HG03575 (cell line): ENCODE data around the gene PRKAR2B.
A peak's percentile ranks its signal among the peaks of the same experiment; 100 is the strongest.

Experiments
- ATAC-seq: cut with Tn5 transposase; IDR thresholded peaks from one replicate; pipeline ENCODE4 v1.9.1; 2021; ENCODE audit not compliant: unreplicated experiment, insufficient number of reproducible peaks, low FRiP score; ENCODE audit errors: extremely low read depth

PRKAR2B gene

GRCh38 chr7:107168233-107169119, 124.0 kb downstream of the PRKAR2B start, which contains the start of gene HBP1:
Gene HBP1, plus strand, starts transcription at chr7:107169003. Its CDS starts 10,891 bp downstream, at chr7:107179894.
- ATAC-seq = peak; percentile 87

GRCh38 chr7:107169120-107170050, 124.9 kb downstream of the PRKAR2B start:
- no peak for ATAC-seq

- no peak for ATAC-seq
These were observed 125.8 kb downstream of the PRKAR2B start for GRCh38 chr7:107170051-107170915.

- no peak for ATAC-seq
These were observed 127.0 kb downstream of the PRKAR2B start for GRCh38 chr7:107171496-107171895.

- no peak for ATAC-seq
These were observed 127.9 kb downstream of the PRKAR2B start for GRCh38 chr7:107172276-107173032.

GRCh38 chr7:107173191-107173590, 128.7 kb downstream of the PRKAR2B start:
- no peak for ATAC-seq

GRCh38 chr7:107173691-107174406, 129.3 kb downstream of the PRKAR2B start:
- ATAC-seq = peak; percentile 50

- ATAC-seq = no peak
These were observed 135.0 kb downstream of the PRKAR2B start for GRCh38 chr7:107179326-107180164.

- ATAC-seq = no peak
These were observed 135.9 kb downstream of the PRKAR2B start for GRCh38 chr7:107180378-107180777.

GRCh38 chr7:107181172-107181571, 136.7 kb downstream of the PRKAR2B start:
- no peak for ATAC-seq

GRCh38 chr7:107185716-107186115, 141.2 kb downstream of the PRKAR2B start:
- ATAC-seq = no peak

- no peak for ATAC-seq
These were observed 141.7 kb downstream of the PRKAR2B start for GRCh38 chr7:107186240-107186639.

GRCh38 chr7:107187774-107188173, 143.3 kb downstream of the PRKAR2B start:
- ATAC-seq = no peak

GRCh38 chr7:107190090-107190489, 145.6 kb downstream of the PRKAR2B start:
- no peak for ATAC-seq

GRCh38 chr7:107194052-107194451, 149.5 kb downstream of the PRKAR2B start:
- no peak for ATAC-seq

- no peak for ATAC-seq
These were observed 152.5 kb downstream of the PRKAR2B start for GRCh38 chr7:107196834-107197610.
